ENCODE data around the gene PUS1.

GRCh38 chr12:131917711-131918306 lies 11.3 kb upstream of the PUS1 start:
- TF ChIP-seq, protein P1, sequence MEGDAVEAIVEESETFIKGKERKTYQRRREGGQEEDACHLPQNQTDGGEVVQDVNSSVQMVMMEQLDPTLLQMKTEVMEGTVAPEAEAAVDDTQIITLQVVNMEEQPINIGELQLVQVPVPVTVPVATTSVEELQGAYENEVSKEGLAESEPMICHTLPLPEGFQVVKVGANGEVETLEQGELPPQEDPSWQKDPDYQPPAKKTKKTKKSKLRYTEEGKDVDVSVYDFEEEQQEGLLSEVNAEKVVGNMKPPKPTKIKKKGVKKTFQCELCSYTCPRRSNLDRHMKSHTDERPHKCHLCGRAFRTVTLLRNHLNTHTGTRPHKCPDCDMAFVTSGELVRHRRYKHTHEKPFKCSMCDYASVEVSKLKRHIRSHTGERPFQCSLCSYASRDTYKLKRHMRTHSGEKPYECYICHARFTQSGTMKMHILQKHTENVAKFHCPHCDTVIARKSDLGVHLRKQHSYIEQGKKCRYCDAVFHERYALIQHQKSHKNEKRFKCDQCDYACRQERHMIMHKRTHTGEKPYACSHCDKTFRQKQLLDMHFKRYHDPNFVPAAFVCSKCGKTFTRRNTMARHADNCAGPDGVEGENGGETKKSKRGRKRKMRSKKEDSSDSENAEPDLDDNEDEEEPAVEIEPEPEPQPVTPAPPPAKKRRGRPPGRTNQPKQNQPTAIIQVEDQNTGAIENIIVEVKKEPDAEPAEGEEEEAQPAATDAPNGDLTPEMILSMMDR (conservative IDR thresholded peaks at IDR 0.05; ENCODE audit: low read depth, low read length): no peak
- TF ChIP-seq EZH2 (IDR thresholded peaks at IDR 0.05; ENCODE audit: low read length, unreplicated experiment): no peak
- no peak for TF ChIP-seq EZH2phosphoT487 (IDR thresholded peaks at IDR 0.05; ENCODE audit: borderline replicate concordance, low read length)
